RWPE2 (cell line): ENCODE measurements around the gene RPP30.
A peak's percentile ranks its signal among the peaks of the same experiment; 100 is the strongest.

Experiments
- ATAC-seq: fragments of 200-7000 bp; cut with Tn5 transposase; 3 replicates; pipeline ENCODE4 v1.9.1; 2021; ENCODE audit warnings: low read depth
- DNase-seq: peaks from one replicate; pipeline ENCODE4 v3.0.0-alpha.2; 2020; ENCODE audit warnings: low spot score
- H3K27ac ChIP-seq: fragments of 450-650 bp; 2 replicates; pipeline ENCODE4 v1.5.1; 2017; ENCODE audit warnings: mild to moderate bottlenecking; ENCODE audit not compliant: poor library complexity, severe bottlenecking
- H3K27me3 ChIP-seq: fragments of 250-450 bp; sonication (Bioruptor Pico); 2 replicates; pipeline ENCODE4 v1.5.1; 2021; ENCODE audit warnings: mild to moderate bottlenecking, moderate library complexity; ENCODE audit not compliant: insufficient read depth, poor library complexity, severe bottlenecking
- H3K36me3 ChIP-seq: fragments of 250-450 bp; sonication (Bioruptor Pico); 2 replicates; pipeline ENCODE4 v1.5.1; 2020; ENCODE audit warnings: low read depth, mild to moderate bottlenecking, moderate library complexity
- H3K4me1 ChIP-seq: fragments of 250-450 bp; sonication (Bioruptor Pico); 2 replicates; pipeline ENCODE4 v1.5.1; 2021; ENCODE audit warnings: mild to moderate bottlenecking, moderate library complexity; ENCODE audit not compliant: insufficient read depth, poor library complexity, severe bottlenecking
- H3K4me3 ChIP-seq: fragments of 250-450 bp; sonication (Bioruptor Pico); 2 replicates; pipeline ENCODE4 v1.5.1; 2021; ENCODE audit warnings: mild to moderate bottlenecking, moderate library complexity; ENCODE audit not compliant: severe bottlenecking
- H3K9me3 ChIP-seq: fragments of 250-450 bp; sonication (Bioruptor Pico); 2 replicates; pipeline ENCODE4 v1.5.1; 2021; ENCODE audit warnings: mild to moderate bottlenecking, moderate library complexity; ENCODE audit not compliant: severe bottlenecking
- TF ChIP-seq, protein P1 (sequence below): fragments of 450-650 bp; IDR thresholded peaks from one replicate; pipeline ENCODE4 v1.5.1; 2017; ENCODE audit warnings: mild to moderate bottlenecking, moderate library complexity; ENCODE audit not compliant: poor library complexity, severe bottlenecking

Gene RPP30

DNA sequence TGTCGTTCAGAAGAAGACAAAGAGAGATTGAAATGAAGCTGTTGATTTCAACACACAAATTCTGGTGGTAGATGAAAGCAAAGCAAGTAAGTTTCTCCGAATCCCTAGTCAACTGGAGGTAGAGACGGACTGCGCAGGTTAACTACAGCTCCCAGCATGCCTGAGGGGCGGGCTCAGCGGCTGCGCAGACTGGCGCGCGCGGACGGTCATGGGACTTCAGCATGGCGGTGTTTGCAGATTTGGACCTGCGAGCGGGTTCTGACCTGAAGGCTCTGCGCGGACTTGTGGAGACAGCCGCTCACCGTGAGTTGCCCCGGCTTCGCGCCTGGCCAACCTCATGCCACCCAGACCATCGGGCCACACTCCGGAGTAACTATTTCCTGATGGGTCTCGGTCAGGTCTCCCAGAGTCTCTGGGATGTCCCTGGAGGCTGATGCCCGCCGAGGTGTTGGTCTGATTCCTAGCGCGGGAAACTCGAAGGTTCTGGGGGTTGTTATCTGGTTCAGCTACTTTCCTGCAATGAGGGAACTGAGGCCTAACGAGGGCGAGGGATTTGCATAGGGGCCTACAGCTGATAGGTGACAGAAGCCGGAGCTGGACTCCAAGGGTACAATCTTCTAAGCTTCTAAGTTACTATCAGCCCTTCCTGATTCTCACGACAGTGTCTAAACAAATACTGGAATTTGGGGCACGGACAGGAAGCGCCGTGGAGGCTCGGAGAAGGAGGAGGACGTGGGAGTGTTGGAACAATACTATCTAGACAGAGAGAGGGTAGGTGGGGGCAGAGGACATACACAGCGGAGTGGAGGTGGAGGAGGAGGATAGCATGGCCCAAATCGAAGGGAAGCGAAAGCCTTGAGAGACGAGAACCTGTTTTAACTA, at the start of gene RPP30:
RPP30 (plus strand) TSS at position 209 of the 882 bp plus-strand sequence; CDS start at position 222, 13 bp downstream.
- Histone ChIP-seq H3K27ac (peak within 1 kb of the TSS; percentile 32), H3K36me3 (peaks cover 25% of the 10 kb centered on the region), H3K4me1 (peaks cover 6% of the 10 kb centered on the region), H3K9me3 (no peaks in the 10 kb centered on the region), H3K4me3 (peak within 1 kb of the TSS; percentile 73), H3K27me3 (no peaks in the 10 kb centered on the region)
- DNase-seq, result peak; percentile 80
- TF ChIP-seq, protein P1, sequence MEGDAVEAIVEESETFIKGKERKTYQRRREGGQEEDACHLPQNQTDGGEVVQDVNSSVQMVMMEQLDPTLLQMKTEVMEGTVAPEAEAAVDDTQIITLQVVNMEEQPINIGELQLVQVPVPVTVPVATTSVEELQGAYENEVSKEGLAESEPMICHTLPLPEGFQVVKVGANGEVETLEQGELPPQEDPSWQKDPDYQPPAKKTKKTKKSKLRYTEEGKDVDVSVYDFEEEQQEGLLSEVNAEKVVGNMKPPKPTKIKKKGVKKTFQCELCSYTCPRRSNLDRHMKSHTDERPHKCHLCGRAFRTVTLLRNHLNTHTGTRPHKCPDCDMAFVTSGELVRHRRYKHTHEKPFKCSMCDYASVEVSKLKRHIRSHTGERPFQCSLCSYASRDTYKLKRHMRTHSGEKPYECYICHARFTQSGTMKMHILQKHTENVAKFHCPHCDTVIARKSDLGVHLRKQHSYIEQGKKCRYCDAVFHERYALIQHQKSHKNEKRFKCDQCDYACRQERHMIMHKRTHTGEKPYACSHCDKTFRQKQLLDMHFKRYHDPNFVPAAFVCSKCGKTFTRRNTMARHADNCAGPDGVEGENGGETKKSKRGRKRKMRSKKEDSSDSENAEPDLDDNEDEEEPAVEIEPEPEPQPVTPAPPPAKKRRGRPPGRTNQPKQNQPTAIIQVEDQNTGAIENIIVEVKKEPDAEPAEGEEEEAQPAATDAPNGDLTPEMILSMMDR, result no peak
- peak; percentile 99 for ATAC-seq

DNA sequence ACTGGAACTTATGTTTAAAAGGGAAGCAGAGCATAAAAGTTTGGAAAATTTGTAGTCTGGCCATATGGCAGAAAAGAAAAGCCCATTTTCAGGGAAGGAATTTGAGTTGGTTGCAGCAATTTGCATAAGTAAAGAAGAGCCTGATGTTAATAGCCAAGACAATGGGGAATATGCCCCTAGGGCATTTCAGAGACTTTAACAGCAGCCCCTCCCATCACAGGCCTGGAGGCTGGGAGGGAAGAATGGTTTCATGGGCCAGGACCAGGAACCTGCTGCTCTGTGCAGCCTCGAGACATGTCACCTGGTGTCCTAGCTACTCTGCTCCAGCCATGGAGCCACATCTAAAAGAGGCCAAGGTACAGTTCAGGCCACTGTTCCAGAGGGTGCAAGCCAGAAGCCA, 49.3 kb upstream of the RPP30 start:
- TF ChIP-seq, protein P1, result no peak
- Histone ChIP-seq H3K9me3 (no peaks in the 10 kb centered on the region), H3K27ac (no peak overlapping the region), H3K27me3 (no peaks in the 10 kb centered on the region), H3K4me1 (peaks cover 26% of the 10 kb centered on the region), H3K36me3 (no peaks in the 10 kb centered on the region), H3K4me3 (no peak overlapping the region)
- ATAC-seq (no peak), DNase-seq (no peak)

DNA sequence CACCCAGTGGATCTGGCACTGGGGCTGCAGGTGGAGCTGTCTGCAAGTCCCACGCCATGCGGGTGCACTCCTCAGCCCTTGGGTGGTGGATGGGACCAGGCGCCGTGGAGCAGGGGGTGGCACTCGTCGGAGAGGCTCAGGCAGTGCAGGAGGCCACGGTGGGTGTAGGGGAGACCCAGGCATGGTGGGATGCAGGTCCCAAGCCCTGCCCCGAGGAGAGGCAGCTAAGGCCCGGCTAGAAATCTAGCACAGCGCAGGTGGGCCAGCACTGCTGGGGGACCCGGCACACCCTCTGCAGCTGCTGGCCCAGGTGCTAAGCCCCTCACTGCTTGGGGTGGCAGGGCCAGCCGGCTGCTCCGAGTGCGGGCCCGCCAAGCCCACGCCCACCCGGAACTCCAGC, 39.7 kb upstream of the RPP30 start:
- Histone ChIP-seq H3K27ac (no peak overlapping the region), H3K4me1 (peaks cover 21% of the 10 kb centered on the region), H3K4me3 (no peak overlapping the region), H3K36me3 (no peaks in the 10 kb centered on the region), H3K9me3 (no peaks in the 10 kb centered on the region), H3K27me3 (no peaks in the 10 kb centered on the region)
- ATAC-seq (no peak), DNase-seq (no peak)
- TF ChIP-seq, protein P1, result no peak

DNA sequence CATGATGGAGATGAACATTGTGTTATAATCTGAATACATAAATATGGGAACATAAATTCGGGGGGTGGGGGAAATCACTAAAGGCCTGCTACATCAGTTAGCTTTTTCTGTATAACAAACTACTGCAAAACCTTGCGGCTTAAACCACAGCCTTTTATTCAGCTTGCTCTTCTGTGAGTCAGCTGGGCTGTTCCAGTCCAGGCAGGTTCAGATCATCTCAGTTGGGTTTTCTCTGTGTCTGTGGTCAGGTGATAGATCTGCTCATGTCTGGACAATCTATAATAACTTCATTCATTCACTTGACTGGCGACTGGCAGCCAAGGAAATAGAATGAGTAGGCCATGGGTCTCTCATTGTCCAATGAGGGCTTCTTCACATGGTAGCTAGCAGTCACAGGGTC, 37.4 kb upstream of the RPP30 start:
- DNase-seq (no peak), ATAC-seq (peak; percentile 95)
- TF ChIP-seq, protein P1, result no peak
- Histone ChIP-seq H3K27me3 (no peaks in the 10 kb centered on the region), H3K4me3 (no peak overlapping the region), H3K27ac (peak overlapping the region; percentile 89), H3K9me3 (no peaks in the 10 kb centered on the region), H3K36me3 (no peaks in the 10 kb centered on the region), H3K4me1 (peaks cover 22% of the 10 kb centered on the region)

DNA sequence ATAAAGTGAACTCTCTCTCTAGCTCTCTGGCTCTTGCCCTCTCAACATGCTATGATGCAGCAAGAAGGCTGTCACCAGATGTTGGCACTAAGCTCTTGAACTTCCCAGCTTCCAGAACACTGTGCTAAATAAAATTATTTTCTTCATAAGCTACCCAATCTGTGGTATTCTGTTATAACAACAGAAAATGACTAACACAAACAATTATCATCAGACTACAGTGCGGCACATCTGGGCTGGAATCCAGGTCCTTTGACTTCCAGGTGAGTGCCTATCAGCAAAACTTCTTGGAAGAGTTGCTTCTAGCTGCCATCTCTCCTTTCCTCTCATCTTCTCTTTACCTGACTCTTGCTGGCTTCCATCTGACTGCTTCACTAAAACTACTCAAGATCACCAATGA, 34.3 kb upstream of the RPP30 start:
- ATAC-seq (no peak), DNase-seq (no peak)
- TF ChIP-seq, protein P1, result no peak
- no peak overlapping the region for H3K4me3 ChIP-seq
- no peak overlapping the region for H3K27ac ChIP-seq
- no peaks in the 10 kb centered on the region for H3K27me3 ChIP-seq
- H3K4me1 ChIP-seq, result peaks cover 27% of the 10 kb centered on the region
- H3K36me3 ChIP-seq, result no peaks in the 10 kb centered on the region
- no peaks in the 10 kb centered on the region for H3K9me3 ChIP-seq
